Panc1 (cell line): ENCODE results near the gene TXNDC11. TPM values are rescaled to one million over a fixed set of nuclear protein-coding genes. Genes with fewer than 3 reads are reported as not detected.

Source experiments
- ATAC-seq: fragments of 200-7000 bp; cut with Tn5 transposase; 2 replicates; pipeline ENCODE4 v1.9.1; 2020; ENCODE audit warnings: mild to moderate bottlenecking, moderate library complexity
- BruUV-seq: library from RNA; stranded (reverse); fragments of 400-500 nt; replicated peaks from 2 replicates; lab custom pipeline; 2021; lab: Mats Ljungman, UMichigan
- CTCF ChIA-PET: fragments of 300-600 bp; sonication (Branson Sonifier 250); formaldehyde crosslinking; loops from one replicate; lab custom pipeline; 2022; ENCODE audit warnings: antibody characterized with exemption; lab: Charles Lee
- POLR2A ChIA-PET: fragments of 300-600 bp; sonication (Branson Sonifier 250); formaldehyde crosslinking; loops from one replicate; lab custom pipeline; 2022; ENCODE audit warnings: antibody characterized with exemption; lab: Charles Lee
- DNase-seq: peaks from one replicate; pipeline ENCODE4 v3.0.0-alpha.2; 2010; ENCODE audit warnings: low read depth, low spot score
- H3K27ac ChIP-seq: 2 replicates; pipeline ENCODE4 v1.5.1; 2011; ENCODE audit warnings: mild to moderate bottlenecking, low read length, inconsistent platforms
- H3K27me3 ChIP-seq: fragments of 200-500 bp; sonication (Bioruptor generic); 2 replicates; pipeline ENCODE4 v1.6.0; 2014; ENCODE audit warnings: low read length, inconsistent platforms; ENCODE audit not compliant: control insufficient read depth, insufficient read depth
- H3K36me3 ChIP-seq: fragments of 200-500 bp; sonication (Bioruptor generic); 2 replicates; pipeline ENCODE4 v1.5.1; 2014; ENCODE audit warnings: inconsistent platforms, mild to moderate bottlenecking, low read length, moderate library complexity; ENCODE audit not compliant: control insufficient read depth, insufficient read depth
- H3K4me1 ChIP-seq: 2 replicates; pipeline ENCODE4 v1.5.1; 2011; ENCODE audit warnings: inconsistent platforms, mild to moderate bottlenecking, low read length, moderate library complexity; ENCODE audit not compliant: control insufficient read depth, insufficient read depth
- H3K4me3 ChIP-seq, 2 experiments: 2 replicates each; pipeline ENCODE4 v1.5.1; 2011 to 2012; ENCODE audit warnings: low read depth in 2 of 2, low read length in 2 of 2, mild to moderate bottlenecking in 2 of 2, inconsistent platforms in 1 of 2, moderate library complexity in 1 of 2
- H3K9me3 ChIP-seq: fragments of 200-500 bp; sonication (Bioruptor generic); 2 replicates; pipeline ENCODE4 v1.5.1; 2014; ENCODE audit warnings: low read depth, mild to moderate bottlenecking, inconsistent platforms, low read length, moderate library complexity; ENCODE audit not compliant: control insufficient read depth, insufficient read depth
- POLR2AphosphoS5 ChIP-seq: IDR thresholded peaks from 2 replicates; pipeline ENCODE4 v1.6.1; 2012; ENCODE audit warnings: mild to moderate bottlenecking, low read depth, low read length, moderate library complexity
- SIN3A ChIP-seq: IDR thresholded peaks from 2 replicates; pipeline ENCODE4 v1.6.1; 2012; ENCODE audit warnings: low read depth, mild to moderate bottlenecking, low read length, moderate library complexity, borderline replicate concordance; ENCODE audit not compliant: insufficient read depth
- TCF7L2 ChIP-seq: IDR thresholded peaks from 2 replicates; pipeline ENCODE4 v1.6.1; 2011; ENCODE audit warnings: mild to moderate bottlenecking, low read depth, low read length, inconsistent platforms
- in situ Hi-C: cut with HindIII; loops from 2 replicates; pipeline ENCODE4 v1.10.0; 2016; ENCODE audit warnings: low sequenced_read_pairs, low pct_unique_long_range_greater_than_20kb
- intact Hi-C: fragments of 100-400 bp; cut with micrococcal nuclease; formaldehyde crosslinking; loops from one replicate; pipeline ENCODE4 v1.10.0; 2022; ENCODE audit not compliant: unreplicated experiment
- total RNA-seq: library from RNA; stranded (reverse); gene quantifications from one replicate; pipeline ENCODE4 v1.2.1, GENCODE V29; 2021; ENCODE audit not compliant: unreplicated experiment
- TF ChIP-seq, protein P1 (sequence below), 2 experiments: IDR thresholded peaks; 2 replicates each; pipeline ENCODE4 v1.6.1; 2011 to 2012; ENCODE audit warnings: low read depth in 2 of 2, control low read depth in 1 of 2, low read length in 1 of 2, mild to moderate bottlenecking in 1 of 2, moderate library complexity in 1 of 2; ENCODE audit not compliant: insufficient read depth in 1 of 2
- TF ChIP-seq, protein P2 (sequence below): fragments of 450-650 bp; IDR thresholded peaks from 2 replicates; pipeline ENCODE4 v1.5.1; 2017; ENCODE audit warnings: mild to moderate bottlenecking

The TXNDC11 gene
- total RNA-seq, 1 experiment from 2014 or later: 30.5 TPM

DNA sequence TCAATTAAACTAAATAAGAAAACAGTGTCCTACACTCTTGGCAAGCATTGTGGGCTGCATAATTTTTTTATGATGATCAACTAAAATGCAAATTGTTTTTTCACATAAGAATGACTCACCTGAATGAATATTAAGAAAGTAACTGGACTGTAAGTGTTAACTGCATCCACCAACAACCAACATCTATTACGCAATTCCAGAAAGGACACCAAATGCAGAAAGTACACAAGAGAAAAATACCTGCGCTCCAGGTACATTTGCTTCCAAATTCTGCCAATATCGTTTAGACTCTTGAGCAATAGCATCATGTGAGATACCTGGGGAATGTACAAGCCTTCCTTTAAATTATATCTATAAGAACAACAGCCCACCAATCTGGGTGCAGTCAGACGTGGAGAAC is 19.8 kb upstream of the TXNDC11 start:
- ChIA-PET CTCF (interaction anchor here (0.6 kb wide), 1 partner anchor 72 kb away, joined by 3 read pairs; no protein-coding TSS in a partner anchor), POLR2A (no interaction called here)
- H3K9me3 ChIP-seq: no peaks in the 10 kb centered on the region
- no peaks in the 10 kb centered on the region for H3K27me3 ChIP-seq
- no peak for TF ChIP-seq POLR2AphosphoS5
- TF ChIP-seq SIN3A: no peak
- TF ChIP-seq TCF7L2: no peak
- TF ChIP-seq, protein P1, sequence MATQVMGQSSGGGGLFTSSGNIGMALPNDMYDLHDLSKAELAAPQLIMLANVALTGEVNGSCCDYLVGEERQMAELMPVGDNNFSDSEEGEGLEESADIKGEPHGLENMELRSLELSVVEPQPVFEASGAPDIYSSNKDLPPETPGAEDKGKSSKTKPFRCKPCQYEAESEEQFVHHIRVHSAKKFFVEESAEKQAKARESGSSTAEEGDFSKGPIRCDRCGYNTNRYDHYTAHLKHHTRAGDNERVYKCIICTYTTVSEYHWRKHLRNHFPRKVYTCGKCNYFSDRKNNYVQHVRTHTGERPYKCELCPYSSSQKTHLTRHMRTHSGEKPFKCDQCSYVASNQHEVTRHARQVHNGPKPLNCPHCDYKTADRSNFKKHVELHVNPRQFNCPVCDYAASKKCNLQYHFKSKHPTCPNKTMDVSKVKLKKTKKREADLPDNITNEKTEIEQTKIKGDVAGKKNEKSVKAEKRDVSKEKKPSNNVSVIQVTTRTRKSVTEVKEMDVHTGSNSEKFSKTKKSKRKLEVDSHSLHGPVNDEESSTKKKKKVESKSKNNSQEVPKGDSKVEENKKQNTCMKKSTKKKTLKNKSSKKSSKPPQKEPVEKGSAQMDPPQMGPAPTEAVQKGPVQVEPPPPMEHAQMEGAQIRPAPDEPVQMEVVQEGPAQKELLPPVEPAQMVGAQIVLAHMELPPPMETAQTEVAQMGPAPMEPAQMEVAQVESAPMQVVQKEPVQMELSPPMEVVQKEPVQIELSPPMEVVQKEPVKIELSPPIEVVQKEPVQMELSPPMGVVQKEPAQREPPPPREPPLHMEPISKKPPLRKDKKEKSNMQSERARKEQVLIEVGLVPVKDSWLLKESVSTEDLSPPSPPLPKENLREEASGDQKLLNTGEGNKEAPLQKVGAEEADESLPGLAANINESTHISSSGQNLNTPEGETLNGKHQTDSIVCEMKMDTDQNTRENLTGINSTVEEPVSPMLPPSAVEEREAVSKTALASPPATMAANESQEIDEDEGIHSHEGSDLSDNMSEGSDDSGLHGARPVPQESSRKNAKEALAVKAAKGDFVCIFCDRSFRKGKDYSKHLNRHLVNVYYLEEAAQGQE (IDR thresholded peaks at IDR 0.05; ENCODE audit: insufficient read depth in 1 of 2, low read depth in 2 of 2, low read length in 1 of 2): no peak
- TF ChIP-seq, protein P2, sequence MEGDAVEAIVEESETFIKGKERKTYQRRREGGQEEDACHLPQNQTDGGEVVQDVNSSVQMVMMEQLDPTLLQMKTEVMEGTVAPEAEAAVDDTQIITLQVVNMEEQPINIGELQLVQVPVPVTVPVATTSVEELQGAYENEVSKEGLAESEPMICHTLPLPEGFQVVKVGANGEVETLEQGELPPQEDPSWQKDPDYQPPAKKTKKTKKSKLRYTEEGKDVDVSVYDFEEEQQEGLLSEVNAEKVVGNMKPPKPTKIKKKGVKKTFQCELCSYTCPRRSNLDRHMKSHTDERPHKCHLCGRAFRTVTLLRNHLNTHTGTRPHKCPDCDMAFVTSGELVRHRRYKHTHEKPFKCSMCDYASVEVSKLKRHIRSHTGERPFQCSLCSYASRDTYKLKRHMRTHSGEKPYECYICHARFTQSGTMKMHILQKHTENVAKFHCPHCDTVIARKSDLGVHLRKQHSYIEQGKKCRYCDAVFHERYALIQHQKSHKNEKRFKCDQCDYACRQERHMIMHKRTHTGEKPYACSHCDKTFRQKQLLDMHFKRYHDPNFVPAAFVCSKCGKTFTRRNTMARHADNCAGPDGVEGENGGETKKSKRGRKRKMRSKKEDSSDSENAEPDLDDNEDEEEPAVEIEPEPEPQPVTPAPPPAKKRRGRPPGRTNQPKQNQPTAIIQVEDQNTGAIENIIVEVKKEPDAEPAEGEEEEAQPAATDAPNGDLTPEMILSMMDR: no peak
- in situ Hi-C loops: no loop called here
- H3K27ac ChIP-seq: no peak overlapping the region
- no peak for DNase-seq
- H3K4me1 ChIP-seq: peaks cover 6% of the 10 kb centered on the region; the same call in 1 of the 2 replicates
- intact Hi-C loops: no loop called here
- peaks cover 46% of the 10 kb centered on the region for H3K36me3 ChIP-seq
- H3K4me3 ChIP-seq: no peak overlapping the region
- BruUV-seq: no TSS peak
- no peak for ATAC-seq

DNA sequence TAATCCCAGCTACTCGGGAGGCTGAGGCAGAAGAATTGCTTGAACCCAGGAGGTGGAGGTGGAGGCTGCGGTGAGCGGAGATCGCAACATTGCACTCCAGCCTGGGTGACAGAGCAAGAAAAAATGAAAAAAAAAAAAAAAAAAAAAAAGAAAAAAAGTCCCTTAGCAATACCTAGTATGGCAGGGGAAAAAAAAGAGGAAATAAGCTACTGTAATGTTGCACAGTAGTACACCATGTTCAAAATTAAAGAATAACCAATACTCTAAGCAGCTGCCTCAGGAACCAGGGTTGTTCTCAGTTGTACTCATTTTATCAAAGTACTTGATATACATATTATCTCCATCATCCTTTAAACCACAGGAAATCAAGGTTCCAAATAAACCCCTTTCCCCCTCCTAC is 17.3 kb upstream of the TXNDC11 start:
- H3K36me3 ChIP-seq: peaks cover 37% of the 10 kb centered on the region
- DNase-seq: no peak
- ATAC-seq: no peak
- no peaks in the 10 kb centered on the region for H3K27me3 ChIP-seq
- TF ChIP-seq, protein P2: no peak
- TF ChIP-seq, protein P1 (IDR thresholded peaks at IDR 0.05; ENCODE audit: insufficient read depth in 1 of 2, low read depth in 2 of 2, low read length in 1 of 2): no peak
- TF ChIP-seq SIN3A (no peak), TCF7L2 (no peak), POLR2AphosphoS5 (no peak)
- no peaks in the 10 kb centered on the region for H3K9me3 ChIP-seq
- in situ Hi-C loops (no loop called here), intact Hi-C loops (no loop called here)
- BruUV-seq: no TSS peak
- no peak overlapping the region for H3K4me3 ChIP-seq
- CTCF ChIA-PET: interaction anchor here (0.5 kb wide), 1 partner anchor 44 kb away, joined by 4 read pairs; no protein-coding TSS in a partner anchor
- H3K27ac ChIP-seq: no peak overlapping the region
- peaks cover 6% of the 10 kb centered on the region; the same call in 1 of the 2 replicates for H3K4me1 ChIP-seq
- POLR2A ChIA-PET: interaction anchor here (0.6 kb wide), 1 partner anchor 23 kb away, joined by 3 read pairs; no protein-coding TSS in a partner anchor
